GM15510 (cell line): ENCODE data around the gene EFR3B.

Experiments used
- POLR2A ChIP-seq: IDR thresholded peaks from 3 replicates; pipeline ENCODE4 v1.6.1; 2011; ENCODE audit warnings: borderline replicate concordance; ENCODE audit not compliant: insufficient read length; ENCODE audit errors: extremely low read depth

EFR3B gene

GRCh38 chr2:25165992-25166875 is 124.4 kb downstream of the EFR3B start:
- no peak for TF ChIP-seq POLR2A

- TF ChIP-seq POLR2A = no peak
These were observed 126.6 kb downstream of the EFR3B start, which contains the start of gene POMC for GRCh38 chr2:25168256-25169072. Gene POMC (minus strand): TSS chr2:25168580. CDS start chr2:25164772, 3,808 bp downstream.

GRCh38 chr2:25169073-25169470 is 127.2 kb downstream of the EFR3B start:
- TF ChIP-seq POLR2A = no peak

- no peak for TF ChIP-seq POLR2A
These were observed 129.0 kb downstream of the EFR3B start for GRCh38 chr2:25170888-25171287.

- no peak for TF ChIP-seq POLR2A
These were observed 131.8 kb downstream of the EFR3B start for GRCh38 chr2:25173719-25174118.

- no peak for TF ChIP-seq POLR2A
These were observed 132.5 kb downstream of the EFR3B start for GRCh38 chr2:25174192-25174861.

GRCh38 chr2:25176138-25176537 is 134.3 kb downstream of the EFR3B start:
- no peak for TF ChIP-seq POLR2A

GRCh38 chr2:25176541-25177181 is 134.8 kb downstream of the EFR3B start:
- no peak for TF ChIP-seq POLR2A

GRCh38 chr2:25177211-25177611 is 135.3 kb downstream of the EFR3B start:
- TF ChIP-seq POLR2A = no peak

GRCh38 chr2:25178976-25179375 is 137.1 kb downstream of the EFR3B start:
- no peak for TF ChIP-seq POLR2A

GRCh38 chr2:25184254-25184653 is 142.4 kb downstream of the EFR3B start:
- no peak for TF ChIP-seq POLR2A

GRCh38 chr2:25187729-25188350 is 146.0 kb downstream of the EFR3B start:
- no peak for TF ChIP-seq POLR2A

- no peak for TF ChIP-seq POLR2A
These were observed 146.5 kb downstream of the EFR3B start for GRCh38 chr2:25188405-25188804.

GRCh38 chr2:25190536-25190935 is 148.7 kb downstream of the EFR3B start:
- TF ChIP-seq POLR2A = no peak
